ENCODE data around the gene ITGAX. TPM values are rescaled to one million over a fixed set of nuclear protein-coding genes. Genes with fewer than 3 reads are reported as not detected.
"Not testable (repeated sequence)": the region's sequence is repeated elsewhere in the genome, so short reads cannot be mapped to it uniquely, and the experiment has no call there.

The ITGAX gene
- polyA plus RNA-seq, 3 donors = 0.39 to 1.9 (median 0.65) TPM

DNA sequence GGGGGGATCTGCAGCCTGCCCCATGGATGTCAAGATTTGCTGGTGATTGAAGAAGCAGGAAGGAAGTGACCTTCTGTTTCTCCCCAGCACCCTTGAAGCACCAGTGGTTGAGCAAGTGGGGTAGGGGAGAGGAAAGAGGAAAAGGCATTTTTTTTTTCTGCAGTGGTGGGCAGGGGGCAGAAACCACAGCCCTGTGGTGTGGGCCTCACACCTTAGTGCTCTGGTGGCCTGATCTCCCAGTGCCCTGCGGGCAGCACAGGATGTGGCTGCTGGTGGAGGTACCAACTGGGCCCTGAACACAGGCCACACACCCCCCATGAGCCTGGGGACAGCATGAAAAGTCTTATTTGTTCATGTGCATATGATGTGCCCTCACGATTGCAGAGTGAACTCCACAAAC is 45.2 kb downstream of the ITGAX start:
- DNase-seq (ENCODE audit: extremely low read depth in 1 of 11, low read depth in 9 of 11, low spot score in 4 of 11) = no peak

DNA sequence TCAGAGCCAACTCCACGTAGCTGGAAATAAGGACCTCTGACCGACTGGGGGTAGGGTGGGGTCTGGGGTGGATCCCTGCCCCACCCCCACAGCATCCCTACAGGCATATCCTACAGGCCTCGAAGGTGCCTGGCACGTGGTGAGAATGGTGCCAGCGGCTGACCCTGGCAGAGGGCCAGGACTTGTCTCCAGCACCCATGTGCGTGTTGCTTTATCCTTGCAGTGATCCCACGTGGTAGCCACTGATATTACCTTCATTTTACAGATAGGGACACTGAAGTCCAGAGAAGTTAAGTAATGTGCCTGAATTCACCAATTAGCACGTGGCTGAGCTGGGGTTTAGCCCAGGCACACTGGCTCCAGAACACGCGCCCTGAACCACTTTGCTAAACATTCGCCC is 46.5 kb downstream of the ITGAX start:
- no peak for DNase-seq (ENCODE audit: extremely low read depth in 1 of 11, low read depth in 9 of 11, low spot score in 4 of 11)

DNA sequence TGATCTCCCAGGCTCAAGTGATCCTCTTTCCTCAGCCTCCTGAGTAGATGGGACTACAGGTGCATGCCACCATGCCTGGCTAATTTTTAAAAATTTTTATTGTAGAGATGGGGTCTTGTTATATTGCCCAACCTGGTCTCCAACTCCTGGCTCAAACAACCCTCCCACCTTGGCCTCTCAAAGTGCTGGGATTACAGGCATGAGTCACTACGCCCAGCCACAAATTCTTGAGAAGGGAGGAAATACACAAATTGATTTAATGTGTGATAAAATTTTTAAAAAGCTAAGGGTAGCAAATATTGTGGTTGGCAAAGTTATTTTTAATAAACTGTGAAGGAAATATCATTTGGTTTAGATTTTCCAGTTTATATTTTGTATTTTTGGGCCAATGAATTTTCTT is 47.7 kb downstream of the ITGAX start:
- no peak for DNase-seq (ENCODE audit: extremely low read depth in 1 of 11, low read depth in 9 of 11, low spot score in 4 of 11)

DNA sequence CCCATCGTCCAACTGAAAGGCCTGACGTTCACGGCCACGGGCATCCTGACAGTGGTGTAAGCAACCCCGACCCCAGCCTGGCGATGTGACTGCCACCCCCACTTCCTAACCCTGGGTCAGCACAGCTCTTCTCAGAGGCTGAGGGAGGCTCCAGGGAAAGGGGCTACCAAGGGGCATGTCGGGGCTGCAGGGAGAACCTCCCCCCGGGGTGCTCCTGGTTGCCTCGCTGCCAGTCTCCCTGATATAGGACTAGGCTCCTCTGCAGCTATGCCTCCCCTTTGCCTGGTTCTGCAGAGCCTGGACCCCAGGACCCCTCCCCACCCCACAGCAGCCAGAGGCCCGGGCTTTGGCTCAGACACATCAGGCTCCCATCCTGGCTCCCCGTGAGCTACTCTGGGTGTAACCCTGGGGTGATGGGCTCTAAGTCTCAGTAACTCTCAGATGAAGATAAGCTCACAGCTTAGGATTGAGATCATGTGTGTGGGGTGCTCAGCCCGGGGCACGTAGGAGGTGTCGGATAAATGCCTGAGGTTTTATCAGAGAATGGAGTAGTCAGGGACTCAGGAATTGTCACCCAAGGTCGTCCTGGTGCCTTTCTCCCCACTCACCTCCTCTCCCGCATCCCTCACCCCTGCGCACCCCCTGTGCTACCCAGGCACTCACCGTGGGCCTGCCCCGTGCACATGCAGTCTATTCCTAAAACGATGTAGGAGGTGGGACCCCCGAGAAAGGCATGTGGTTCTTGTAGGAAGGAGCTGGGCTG is 48.8 kb downstream of the ITGAX start:
- DNase-seq (ENCODE audit: extremely low read depth in 1 of 11, low read depth in 9 of 11, low spot score in 4 of 11) = no peak

DNA sequence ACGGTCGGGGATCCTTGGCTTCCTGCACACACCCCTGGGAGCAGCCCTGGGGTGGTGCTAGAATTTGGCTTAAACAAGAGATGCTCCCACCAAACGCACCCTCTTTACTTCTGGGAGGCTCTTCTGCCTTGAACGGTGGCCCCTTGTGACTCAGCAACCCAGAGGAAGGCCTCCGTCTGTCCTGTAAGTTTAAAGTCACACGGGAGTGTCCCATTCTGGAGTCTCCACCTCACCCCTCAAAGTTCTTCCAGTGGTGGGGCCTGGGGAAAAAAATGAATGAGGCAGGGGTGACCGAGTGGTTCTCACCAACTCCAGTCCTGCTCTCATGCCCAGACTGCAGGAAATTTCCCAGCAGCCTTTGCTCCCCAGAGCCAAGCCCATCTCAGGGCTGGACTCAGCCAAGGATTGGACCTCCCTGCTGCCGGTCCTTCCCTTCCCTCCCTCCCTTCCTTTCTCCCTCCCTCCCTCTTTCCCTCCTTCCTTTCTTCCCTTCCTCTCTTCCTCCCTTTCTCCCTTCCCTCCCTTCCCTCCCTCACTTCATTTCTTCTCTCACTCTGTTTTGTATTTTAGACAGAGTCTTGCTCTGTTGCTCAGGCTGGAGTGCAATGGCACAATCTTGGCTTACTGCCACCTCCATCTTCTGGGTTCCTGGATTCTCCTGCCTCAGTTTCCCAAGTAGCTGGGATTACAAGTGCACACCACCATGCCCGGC is 49.5 kb downstream of the ITGAX start:
- DNase-seq (ENCODE audit: extremely low read depth in 1 of 11, low read depth in 9 of 11, low spot score in 4 of 11) = no peak

DNA sequence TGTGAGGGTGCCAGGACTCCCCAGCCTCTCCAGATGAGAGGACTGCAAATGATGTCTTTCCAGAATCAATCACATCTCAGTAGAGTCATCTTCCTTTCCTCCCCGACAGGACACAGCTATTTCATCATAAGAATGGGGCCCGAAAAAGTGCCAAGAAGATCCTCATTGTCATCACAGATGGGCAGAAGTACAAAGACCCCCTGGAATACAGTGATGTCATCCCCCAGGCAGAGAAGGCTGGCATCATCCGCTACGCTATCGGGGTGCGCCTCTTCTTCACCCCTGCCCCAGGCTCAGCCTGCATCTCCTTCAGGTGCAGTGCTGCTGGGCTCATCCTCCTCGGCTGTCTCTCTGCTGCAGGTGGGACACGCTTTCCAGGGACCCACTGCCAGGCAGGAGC is 52.4 kb downstream of the ITGAX start:
- no peak for DNase-seq (ENCODE audit: extremely low read depth in 1 of 11, low read depth in 9 of 11, low spot score in 4 of 11)

DNA sequence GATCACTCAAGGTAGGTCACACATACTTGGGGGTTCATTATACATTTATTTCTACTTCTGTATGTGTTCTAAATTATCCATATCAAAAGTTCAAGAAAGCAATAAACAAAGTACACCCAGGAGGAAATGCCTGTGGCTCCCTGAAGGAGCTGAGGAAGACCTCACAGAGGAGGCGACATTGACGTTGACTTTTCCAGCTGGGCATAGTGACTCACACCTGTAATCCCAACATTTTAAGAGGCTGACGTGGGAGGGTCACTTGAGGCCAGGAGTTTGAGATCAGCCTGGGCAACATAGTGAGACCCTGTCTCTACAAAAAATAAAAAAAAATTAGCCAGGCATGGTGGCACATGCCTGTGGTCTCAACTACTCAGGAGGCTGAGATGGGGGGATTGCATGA is 54.5 kb downstream of the ITGAX start:
- DNase-seq (ENCODE audit: extremely low read depth in 1 of 11, low read depth in 9 of 11, low spot score in 4 of 11) = no peak

DNA sequence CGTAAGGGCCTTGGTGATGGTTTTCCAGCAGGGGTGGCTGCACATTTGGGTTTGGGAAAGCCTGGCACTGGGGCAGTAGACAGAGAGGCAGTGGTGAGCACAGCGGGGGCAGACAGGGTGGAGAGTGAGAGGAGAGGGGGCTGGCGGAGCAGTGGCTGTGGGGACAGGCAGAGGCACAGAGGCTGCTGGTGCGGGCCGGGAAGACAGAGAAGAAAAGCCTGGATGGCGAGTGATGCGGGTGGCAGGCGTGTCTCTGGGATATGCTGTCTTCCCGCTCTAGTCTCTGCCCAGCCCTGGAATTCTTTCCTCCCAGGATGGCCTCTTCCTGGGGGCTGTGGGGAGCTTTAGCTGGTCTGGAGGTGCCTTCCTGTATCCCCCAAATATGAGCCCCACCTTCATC is 55.1 kb downstream of the ITGAX start:
- no peak for DNase-seq (ENCODE audit: extremely low read depth in 1 of 11, low read depth in 9 of 11, low spot score in 4 of 11)

DNA sequence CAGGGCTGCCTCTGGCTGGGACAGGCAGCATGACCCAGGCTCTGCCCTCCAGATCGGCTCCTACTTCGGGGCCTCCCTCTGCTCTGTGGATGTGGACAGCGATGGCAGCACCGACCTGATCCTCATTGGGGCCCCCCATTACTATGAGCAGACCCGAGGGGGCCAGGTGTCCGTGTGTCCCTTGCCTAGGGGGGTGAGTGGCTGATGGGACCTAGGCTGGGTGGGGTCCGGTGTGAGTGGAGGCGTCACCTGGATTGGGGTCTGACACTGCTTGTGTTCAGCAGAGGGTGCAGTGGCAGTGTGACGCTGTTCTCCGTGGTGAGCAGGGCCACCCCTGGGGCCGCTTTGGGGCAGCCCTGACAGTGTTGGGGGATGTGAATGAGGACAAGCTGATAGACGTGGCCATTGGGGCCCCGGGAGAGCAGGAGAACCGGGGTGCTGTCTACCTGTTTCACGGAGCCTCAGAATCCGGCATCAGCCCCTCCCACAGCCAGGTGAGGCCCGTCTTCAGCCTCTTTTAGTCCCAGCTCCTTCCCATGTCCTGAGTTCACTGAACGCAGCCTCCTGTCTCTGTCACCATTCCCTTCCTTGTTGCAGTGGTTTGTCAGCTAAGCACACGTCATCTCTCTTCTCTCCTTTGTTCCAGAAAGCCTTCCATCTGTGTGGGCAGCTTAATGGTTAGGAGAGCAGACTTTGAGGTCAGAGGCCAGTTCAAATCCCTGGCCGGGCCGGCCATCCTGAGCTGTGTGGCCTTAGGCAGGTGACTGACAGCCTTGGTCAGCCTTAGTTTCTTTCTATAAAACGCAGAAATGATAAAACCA is 56.3 kb downstream of the ITGAX start:
- no peak for DNase-seq (ENCODE audit: extremely low read depth in 1 of 11, low read depth in 9 of 11, low spot score in 4 of 11)

DNA sequence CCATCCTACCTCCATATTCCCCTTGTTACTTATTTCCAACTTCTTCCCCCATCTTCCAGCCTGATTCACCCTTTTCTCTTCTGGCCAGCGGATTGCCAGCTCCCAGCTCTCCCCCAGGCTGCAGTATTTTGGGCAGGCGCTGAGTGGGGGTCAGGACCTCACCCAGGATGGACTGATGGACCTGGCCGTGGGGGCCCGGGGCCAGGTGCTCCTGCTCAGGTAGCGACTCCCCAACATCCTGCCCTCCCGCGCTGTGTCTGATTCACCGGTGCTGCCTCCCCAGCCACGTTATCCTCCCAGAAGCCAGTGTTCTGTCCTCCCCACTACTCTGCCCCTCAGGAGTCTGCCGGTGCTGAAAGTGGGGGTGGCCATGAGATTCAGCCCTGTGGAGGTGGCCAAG is 57.8 kb downstream of the ITGAX start:
- no peak for DNase-seq (ENCODE audit: extremely low read depth in 1 of 11, low read depth in 9 of 11, low spot score in 4 of 11)

DNA sequence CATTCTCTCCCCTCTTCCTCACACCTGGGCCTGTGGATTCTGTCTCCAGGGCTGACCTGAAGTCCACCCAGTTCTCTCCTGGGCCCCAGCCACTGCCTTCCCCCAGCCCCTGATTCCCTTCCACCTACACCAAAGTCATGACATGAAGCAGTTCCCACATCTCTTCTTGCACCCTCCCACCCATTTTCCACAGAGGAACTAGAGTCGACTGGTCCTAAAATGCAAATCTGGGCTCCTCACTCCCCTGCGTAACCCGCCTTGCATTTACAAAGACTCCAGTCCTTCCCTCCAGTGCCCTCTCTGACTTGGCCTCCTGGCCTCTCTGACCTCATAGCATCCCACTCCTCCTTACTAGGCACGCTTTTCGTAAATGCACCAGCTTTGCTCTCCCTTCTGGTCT is 58.4 kb downstream of the ITGAX start:
- no peak for DNase-seq (ENCODE audit: extremely low read depth in 1 of 11, low read depth in 9 of 11, low spot score in 4 of 11)

DNA sequence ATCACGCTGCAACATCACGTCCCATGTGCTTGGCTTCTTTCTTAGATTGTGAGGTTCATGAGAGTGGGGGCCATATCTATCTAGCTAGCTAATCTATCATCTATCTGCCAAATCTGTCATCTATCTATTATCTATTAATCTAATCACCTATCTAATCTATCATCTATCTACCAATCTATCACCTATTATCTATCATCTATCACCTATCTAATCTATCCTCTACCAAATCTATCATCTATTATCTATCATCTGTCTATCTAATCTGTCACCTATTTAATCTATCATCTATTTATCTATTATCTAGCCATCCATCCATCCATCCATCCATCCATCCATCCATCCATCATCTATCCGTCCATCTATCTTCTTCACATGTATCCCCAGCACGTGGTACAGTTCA is 59.0 kb downstream of the ITGAX start:
- no peak for DNase-seq (ENCODE audit: extremely low read depth in 1 of 11, low read depth in 9 of 11, low spot score in 4 of 11)

DNA sequence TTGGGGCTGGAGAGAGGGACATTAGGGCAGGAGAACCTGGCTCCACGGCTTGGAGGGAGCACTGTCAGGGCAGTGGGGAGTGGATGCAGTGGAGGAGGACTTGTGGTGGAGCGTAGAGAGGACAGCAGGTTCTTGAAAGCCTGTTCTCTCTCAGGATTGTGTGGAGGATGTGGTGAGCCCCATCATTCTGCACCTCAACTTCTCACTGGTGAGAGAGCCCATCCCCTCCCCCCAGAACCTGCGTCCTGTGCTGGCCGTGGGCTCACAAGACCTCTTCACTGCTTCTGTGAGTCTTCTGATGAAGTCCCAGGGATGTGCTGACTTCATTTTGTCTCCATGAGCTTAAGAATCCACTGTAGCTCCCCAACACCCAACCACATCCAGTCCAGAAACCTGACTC is 59.7 kb downstream of the ITGAX start:
- no peak for DNase-seq (ENCODE audit: extremely low read depth in 1 of 11, low read depth in 9 of 11, low spot score in 4 of 11)

DNA sequence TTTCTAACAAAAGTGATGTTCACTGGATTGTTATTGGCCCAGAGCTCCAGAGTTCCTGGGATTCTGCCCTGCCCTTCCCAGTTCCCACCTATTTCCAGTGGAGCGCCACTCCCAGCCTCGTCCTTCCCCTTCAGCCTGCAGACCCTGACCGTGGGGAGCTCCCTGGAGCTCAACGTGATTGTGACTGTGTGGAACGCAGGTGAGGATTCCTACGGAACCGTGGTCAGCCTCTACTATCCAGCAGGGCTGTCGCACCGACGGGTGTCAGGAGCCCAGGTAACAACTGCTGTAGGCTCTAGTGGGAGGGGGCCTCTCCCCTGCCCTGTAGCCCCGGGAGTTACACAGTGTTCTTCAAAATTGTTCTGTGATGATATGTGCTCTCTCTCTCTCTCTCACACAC is 61.4 kb downstream of the ITGAX start:
- DNase-seq (ENCODE audit: extremely low read depth in 1 of 11, low read depth in 9 of 11, low spot score in 4 of 11) = no peak

DNA sequence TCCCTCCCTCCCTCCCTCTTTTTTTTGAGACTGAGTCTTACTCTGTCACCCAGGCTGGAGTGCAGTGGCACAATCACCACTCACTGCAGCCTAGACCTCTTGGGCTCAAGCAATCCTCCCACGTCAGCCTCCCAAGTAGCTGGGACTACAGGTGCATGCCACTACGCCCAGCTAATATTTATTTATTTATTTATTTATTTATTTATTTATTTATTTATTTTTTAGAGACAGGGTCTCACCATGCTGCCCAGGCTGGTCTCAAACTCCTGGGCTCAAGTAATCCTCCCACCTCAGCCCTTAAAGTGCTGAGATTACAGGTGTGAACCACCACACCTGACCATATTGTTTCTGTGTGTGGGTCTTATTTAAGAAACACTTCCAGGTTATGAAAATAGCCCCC is 62.1 kb downstream of the ITGAX start:
- DNase-seq (ENCODE audit: extremely low read depth in 1 of 11, low read depth in 9 of 11, low spot score in 4 of 11) = not testable (repeated sequence)

DNA sequence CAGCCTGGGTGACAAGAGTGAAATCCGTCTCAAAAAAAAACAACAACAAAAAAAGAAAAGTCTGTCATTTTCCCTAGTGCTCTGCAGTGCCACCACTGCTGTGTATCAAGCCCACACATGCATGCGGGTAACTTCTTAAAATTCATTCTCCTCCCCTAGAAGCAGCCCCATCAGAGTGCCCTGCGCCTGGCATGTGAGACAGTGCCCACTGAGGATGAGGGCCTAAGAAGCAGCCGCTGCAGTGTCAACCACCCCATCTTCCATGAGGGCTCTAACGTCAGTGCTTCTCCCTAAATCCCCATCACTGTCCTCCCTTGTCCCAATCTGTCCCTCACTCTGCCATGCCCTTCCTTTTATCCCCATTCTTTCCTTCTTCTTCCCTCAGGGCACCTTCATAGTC is 62.9 kb downstream of the ITGAX start:
- no peak for DNase-seq (ENCODE audit: extremely low read depth in 1 of 11, low read depth in 9 of 11, low spot score in 4 of 11)

DNA sequence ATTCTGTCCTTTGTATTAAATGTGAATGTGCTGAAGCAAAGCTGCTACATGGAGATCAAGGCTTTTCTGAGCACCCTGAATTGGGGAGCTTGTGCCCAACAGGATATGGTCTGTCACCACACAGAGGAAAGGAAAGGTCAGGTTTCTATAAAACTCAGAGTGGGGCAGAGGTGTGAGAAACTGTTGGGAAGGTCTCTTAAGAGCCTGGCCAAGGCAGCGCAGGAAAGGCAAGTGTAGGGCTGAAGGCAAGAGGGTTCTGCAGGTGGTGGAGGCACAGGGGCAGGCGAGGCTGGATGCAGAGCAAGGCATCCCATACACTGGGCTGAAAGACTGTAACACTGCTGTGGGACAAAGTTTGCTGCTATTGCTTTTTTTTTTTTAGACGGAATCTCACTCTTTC is 65.1 kb downstream of the ITGAX start:
- DNase-seq (ENCODE audit: extremely low read depth in 1 of 11, low read depth in 9 of 11, low spot score in 4 of 11) = no peak

DNA sequence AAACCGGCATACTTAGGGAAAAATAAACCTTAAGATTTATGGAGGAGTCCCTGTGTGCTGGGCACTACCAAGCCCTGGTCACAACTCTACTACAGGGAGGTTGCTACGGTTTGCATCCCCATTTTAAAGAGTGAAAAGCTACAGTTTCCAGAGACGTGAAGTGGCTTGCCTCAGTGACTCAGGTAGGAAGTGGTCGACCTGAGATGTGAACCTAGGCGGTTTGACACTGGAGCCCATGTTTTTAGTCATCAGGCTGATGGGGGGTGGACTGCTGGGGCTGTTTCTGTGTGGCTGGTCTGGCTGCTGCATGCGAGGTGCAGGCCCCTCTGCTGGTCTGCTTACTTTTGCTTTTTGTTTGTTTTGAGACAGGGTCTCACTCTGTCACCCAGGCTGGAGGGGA is 66.6 kb downstream of the ITGAX start:
- no peak for DNase-seq (ENCODE audit: extremely low read depth in 1 of 11, low read depth in 9 of 11, low spot score in 4 of 11)

DNA sequence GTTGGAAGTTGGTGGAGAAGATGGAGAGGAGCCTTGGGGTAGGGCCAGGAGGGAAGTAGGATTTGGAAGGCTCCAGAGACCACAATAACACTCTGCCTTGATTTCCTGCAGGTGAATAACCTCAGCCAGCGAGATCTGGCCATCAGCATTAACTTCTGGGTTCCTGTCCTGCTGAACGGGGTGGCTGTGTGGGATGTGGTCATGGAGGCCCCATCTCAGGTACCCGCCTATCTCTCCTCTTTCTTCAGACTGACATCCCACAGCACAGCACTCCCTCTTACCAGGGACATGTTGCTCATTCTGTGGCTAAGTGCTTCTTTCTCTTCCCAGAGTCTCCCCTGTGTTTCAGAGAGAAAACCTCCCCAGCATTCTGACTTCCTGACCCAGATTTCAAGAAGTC is 68.3 kb downstream of the ITGAX start:
- no peak for DNase-seq (ENCODE audit: extremely low read depth in 1 of 11, low read depth in 9 of 11, low spot score in 4 of 11)

DNA sequence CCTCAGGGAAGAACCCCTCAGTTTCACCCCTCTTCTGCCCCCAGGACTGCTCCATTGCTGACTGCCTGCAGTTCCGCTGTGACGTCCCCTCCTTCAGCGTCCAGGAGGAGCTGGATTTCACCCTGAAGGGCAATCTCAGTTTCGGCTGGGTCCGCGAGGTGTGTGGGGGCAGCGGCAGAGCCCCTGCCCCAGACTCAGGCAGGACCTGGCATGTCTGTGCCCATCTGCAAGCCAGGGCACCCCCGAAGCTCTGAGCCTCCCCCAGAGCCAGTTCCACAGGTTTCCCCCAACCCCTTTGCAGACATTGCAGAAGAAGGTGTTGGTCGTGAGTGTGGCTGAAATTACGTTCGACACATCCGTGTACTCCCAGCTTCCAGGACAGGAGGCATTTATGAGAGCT is 68.8 kb downstream of the ITGAX start:
- no peak for DNase-seq (ENCODE audit: extremely low read depth in 1 of 11, low read depth in 9 of 11, low spot score in 4 of 11)

Measured in renal cortex interstitium (tissue), 11 donors.